ENCODE data around the gene CLEC20A.

Gene CLEC20A

GRCh38 chr1:178467837-178468236 lies 28.9 kb downstream of the CLEC20A start:
- DNase-seq = no peak

- no peak for DNase-seq
Observed at GRCh38 chr1:178465011-178465410, 31.8 kb downstream of the CLEC20A start.

GRCh38 chr1:178464566-178464965 lies 32.2 kb downstream of the CLEC20A start:
- DNase-seq = no peak

GRCh38 chr1:178464141-178464540 lies 32.6 kb downstream of the CLEC20A start:
- DNase-seq = no peak

GRCh38 chr1:178461701-178462100 lies 35.1 kb downstream of the CLEC20A start:
- no peak for DNase-seq

- DNase-seq = no peak
Observed at GRCh38 chr1:178461104-178461503, 35.7 kb downstream of the CLEC20A start.

GRCh38 chr1:178458203-178458602 lies 38.6 kb downstream of the CLEC20A start:
- DNase-seq = no peak

GRCh38 chr1:178457651-178458050 lies 39.1 kb downstream of the CLEC20A start:
- DNase-seq = no peak

- DNase-seq = no peak
Observed at GRCh38 chr1:178456472-178456871, 40.3 kb downstream of the CLEC20A start.

GRCh38 chr1:178452013-178452412 lies 44.8 kb downstream of the CLEC20A start:
- no peak for DNase-seq

- no peak for DNase-seq
Observed at GRCh38 chr1:178451529-178451928, 45.2 kb downstream of the CLEC20A start.

GRCh38 chr1:178450871-178451270 lies 45.9 kb downstream of the CLEC20A start:
- no peak for DNase-seq

- DNase-seq = no peak
Observed at GRCh38 chr1:178442925-178443324, 53.8 kb downstream of the CLEC20A start.

GRCh38 chr1:178438432-178438831 lies 58.3 kb downstream of the CLEC20A start:
- no peak for DNase-seq

- DNase-seq = no peak
Observed at GRCh38 chr1:178436899-178437298, 59.9 kb downstream of the CLEC20A start.

- no peak for DNase-seq
Observed at GRCh38 chr1:178434899-178435435, 61.8 kb downstream of the CLEC20A start.

- DNase-seq = no peak
Observed at GRCh38 chr1:178434360-178434759, 62.4 kb downstream of the CLEC20A start.

All from NCI-H1930 (cell line).